ENCODE measurements around the gene THAP7. TPM values are rescaled to one million over a fixed set of nuclear protein-coding genes. Genes with fewer than 3 reads are reported as not detected.

THAP7 gene
- total and polyA plus RNA-seq, 9 of the 15 experiments (the other 6 are each of a cell fraction or from before 2014, with no cell fraction given): 7.9 to 263 (median 84.1) TPM

DNA sequence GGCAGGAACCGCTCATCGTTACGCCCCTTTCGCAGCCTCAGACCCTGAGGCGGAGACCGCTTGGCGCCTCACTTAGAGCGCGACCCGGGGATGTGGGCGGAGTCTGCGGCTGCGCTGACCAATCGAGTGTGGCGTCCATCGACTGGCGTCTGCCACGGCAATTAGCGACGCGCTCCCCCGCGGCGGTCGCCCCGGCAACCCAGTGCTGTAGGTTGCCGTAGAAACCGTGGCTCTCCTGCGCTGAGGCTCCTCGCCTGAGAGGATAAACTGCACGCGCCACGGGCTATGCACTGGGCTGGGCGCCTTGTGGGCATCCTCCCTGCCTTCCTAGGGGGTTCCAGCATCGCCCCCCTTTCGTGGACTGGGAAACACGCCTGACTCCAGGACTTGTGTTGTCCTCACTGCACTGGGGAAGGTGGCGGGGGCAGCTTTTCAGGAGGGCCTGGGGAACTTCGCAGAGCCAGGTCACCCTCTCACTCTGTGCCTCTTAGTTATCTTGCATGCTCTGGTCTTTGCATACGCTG is 12.3 kb upstream of the THAP7 start (continued):
- TF ChIP-seq, protein P1, sequence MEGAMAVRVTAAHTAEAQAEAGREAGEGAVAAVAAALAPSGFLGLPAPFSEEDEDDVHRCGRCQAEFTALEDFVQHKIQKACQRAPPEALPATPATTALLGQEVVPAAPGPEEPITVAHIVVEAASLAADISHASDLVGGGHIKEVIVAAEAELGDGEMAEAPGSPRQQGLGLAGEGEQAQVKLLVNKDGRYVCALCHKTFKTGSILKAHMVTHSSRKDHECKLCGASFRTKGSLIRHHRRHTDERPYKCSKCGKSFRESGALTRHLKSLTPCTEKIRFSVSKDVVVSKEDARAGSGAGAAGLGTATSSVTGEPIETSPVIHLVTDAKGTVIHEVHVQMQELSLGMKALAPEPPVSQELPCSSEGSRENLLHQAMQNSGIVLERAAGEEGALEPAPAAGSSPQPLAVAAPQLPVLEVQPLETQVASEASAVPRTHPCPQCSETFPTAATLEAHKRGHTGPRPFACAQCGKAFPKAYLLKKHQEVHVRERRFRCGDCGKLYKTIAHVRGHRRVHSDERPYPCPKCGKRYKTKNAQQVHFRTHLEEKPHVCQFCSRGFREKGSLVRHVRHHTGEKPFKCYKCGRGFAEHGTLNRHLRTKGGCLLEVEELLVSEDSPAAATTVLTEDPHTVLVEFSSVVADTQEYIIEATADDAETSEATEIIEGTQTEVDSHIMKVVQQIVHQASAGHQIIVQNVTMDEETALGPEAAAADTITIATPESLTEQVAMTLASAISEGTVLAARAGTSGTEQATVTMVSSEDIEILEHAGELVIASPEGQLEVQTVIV (CRISPR knock-in tag; IDR thresholded peaks at IDR 0.05; ENCODE audit: borderline replicate concordance): peak; percentile 85; the same call in 1 of the 2 replicates
- TF ChIP-seq, protein P2, sequence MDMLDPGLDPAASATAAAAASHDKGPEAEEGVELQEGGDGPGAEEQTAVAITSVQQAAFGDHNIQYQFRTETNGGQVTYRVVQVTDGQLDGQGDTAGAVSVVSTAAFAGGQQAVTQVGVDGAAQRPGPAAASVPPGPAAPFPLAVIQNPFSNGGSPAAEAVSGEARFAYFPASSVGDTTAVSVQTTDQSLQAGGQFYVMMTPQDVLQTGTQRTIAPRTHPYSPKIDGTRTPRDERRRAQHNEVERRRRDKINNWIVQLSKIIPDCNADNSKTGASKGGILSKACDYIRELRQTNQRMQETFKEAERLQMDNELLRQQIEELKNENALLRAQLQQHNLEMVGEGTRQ (CRISPR knock-in tag; IDR thresholded peaks at IDR 0.05): no peak
- TF ChIP-seq, protein P3, sequence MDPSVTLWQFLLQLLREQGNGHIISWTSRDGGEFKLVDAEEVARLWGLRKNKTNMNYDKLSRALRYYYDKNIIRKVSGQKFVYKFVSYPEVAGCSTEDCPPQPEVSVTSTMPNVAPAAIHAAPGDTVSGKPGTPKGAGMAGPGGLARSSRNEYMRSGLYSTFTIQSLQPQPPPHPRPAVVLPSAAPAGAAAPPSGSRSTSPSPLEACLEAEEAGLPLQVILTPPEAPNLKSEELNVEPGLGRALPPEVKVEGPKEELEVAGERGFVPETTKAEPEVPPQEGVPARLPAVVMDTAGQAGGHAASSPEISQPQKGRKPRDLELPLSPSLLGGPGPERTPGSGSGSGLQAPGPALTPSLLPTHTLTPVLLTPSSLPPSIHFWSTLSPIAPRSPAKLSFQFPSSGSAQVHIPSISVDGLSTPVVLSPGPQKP (CRISPR knock-in tag; IDR thresholded peaks at IDR 0.05): no peak
- TF ChIP-seq CHD4 (IDR thresholded peaks at IDR 0.05; ENCODE audit: insufficient read depth, insufficient replicate concordance, low read depth, low read length, poor library complexity, severe bottlenecking) (no peak), NUFIP1 (IDR thresholded peaks at IDR 0.05; ENCODE audit: partially characterized antibody) (no peak), ZKSCAN3 (CRISPR knock-in tag; IDR thresholded peaks at IDR 0.05) (no peak), ZBTB17 (CRISPR knock-in tag; IDR thresholded peaks at IDR 0.05) (no peak; the same call in 1 of the 2 replicates), SMARCC2 (IDR thresholded peaks at IDR 0.05; ENCODE audit: low read depth) (no peak), ZNF436 (CRISPR knock-in tag; IDR thresholded peaks at IDR 0.05) (no peak), FOXA3 (CRISPR knock-in tag; conservative IDR thresholded peaks at IDR 0.05 in 1 of 2, IDR thresholded peaks at IDR 0.05 in 1 of 2) (no peak), MAFF (IDR thresholded peaks at IDR 0.05; ENCODE audit: low read length) (no peak), HNRNPLL (IDR thresholded peaks at IDR 0.05; ENCODE audit: low read depth, low read length, poor library complexity, severe bottlenecking) (peak; percentile 99), ZNF561 (CRISPR knock-in tag; conservative IDR thresholded peaks at IDR 0.05) (0 out of 2 replicates have a peak, but pooled peaks have one; percentile 21), TAF1 (IDR thresholded peaks at IDR 0.05; ENCODE audit: control insufficient read depth, extremely low read depth, insufficient read depth, low read length, severe bottlenecking) (no peak), ZNF668 (CRISPR knock-in tag; IDR thresholded peaks at IDR 0.05) (no peak), XRCC3 (IDR thresholded peaks at IDR 0.05) (no peak), GTF2F1 (IDR thresholded peaks at IDR 0.05; ENCODE audit: low read depth, low read length) (no peak; the same call in 1 of the 2 replicates), DNMT1 (IDR thresholded peaks at IDR 0.05) (no peak)
- TF ChIP-seq, protein P4, sequence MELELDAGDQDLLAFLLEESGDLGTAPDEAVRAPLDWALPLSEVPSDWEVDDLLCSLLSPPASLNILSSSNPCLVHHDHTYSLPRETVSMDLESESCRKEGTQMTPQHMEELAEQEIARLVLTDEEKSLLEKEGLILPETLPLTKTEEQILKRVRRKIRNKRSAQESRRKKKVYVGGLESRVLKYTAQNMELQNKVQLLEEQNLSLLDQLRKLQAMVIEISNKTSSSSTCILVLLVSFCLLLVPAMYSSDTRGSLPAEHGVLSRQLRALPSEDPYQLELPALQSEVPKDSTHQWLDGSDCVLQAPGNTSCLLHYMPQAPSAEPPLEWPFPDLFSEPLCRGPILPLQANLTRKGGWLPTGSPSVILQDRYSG (tag; conservative IDR thresholded peaks at IDR 0.05; ENCODE audit: low read depth): no peak
- TF ChIP-seq, protein P5, sequence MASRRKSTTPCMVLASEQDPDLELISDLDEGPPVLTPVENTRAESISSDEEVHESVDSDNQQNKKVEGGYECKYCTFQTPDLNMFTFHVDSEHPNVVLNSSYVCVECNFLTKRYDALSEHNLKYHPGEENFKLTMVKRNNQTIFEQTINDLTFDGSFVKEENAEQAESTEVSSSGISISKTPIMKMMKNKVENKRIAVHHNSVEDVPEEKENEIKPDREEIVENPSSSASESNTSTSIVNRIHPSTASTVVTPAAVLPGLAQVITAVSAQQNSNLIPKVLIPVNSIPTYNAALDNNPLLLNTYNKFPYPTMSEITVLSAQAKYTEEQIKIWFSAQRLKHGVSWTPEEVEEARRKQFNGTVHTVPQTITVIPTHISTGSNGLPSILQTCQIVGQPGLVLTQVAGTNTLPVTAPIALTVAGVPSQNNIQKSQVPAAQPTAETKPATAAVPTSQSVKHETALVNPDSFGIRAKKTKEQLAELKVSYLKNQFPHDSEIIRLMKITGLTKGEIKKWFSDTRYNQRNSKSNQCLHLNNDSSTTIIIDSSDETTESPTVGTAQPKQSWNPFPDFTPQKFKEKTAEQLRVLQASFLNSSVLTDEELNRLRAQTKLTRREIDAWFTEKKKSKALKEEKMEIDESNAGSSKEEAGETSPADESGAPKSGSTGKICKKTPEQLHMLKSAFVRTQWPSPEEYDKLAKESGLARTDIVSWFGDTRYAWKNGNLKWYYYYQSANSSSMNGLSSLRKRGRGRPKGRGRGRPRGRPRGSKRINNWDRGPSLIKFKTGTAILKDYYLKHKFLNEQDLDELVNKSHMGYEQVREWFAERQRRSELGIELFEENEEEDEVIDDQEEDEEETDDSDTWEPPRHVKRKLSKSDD (conservative IDR thresholded peaks at IDR 0.05; ENCODE audit: low read length): 0 out of 2 replicates have a peak, but pooled peaks have one; percentile 60
